Neuronal stem cell (in vitro differentiated cells): ENCODE data around the gene PIK3AP1.
"Not testable (repeated sequence)": the region's sequence is repeated elsewhere in the genome, so short reads cannot be mapped to it uniquely, and the experiment has no call there.

Experiments used
- DNase-seq: peaks from one replicate; pipeline ENCODE4 v3.0.0-alpha.2; 2013; ENCODE audit warnings: low spot score
- H2AFZ ChIP-seq: one replicate; pipeline ENCODE4 v1.6.1; 2013; ENCODE audit warnings: mild to moderate bottlenecking, low read length, inconsistent platforms
- H2AK5ac ChIP-seq: 2 replicates; pipeline ENCODE4 v1.6.1; 2013; ENCODE audit warnings: low read depth, mild to moderate bottlenecking, inconsistent platforms, low read length, moderate library complexity, mixed read lengths
- H2BK120ac ChIP-seq: 2 replicates; pipeline ENCODE4 v1.6.1; 2013; ENCODE audit warnings: low read depth, mild to moderate bottlenecking, inconsistent platforms, low read length, moderate library complexity, mixed read lengths
- H2BK12ac ChIP-seq: one replicate; pipeline ENCODE4 v1.6.1; 2013; ENCODE audit warnings: low read length, inconsistent platforms
- H2BK15ac ChIP-seq: 2 replicates; pipeline ENCODE4 v1.6.1; 2013; ENCODE audit warnings: mild to moderate bottlenecking, low read length, inconsistent platforms, mixed read lengths
- H2BK5ac ChIP-seq: one replicate; pipeline ENCODE4 v1.6.1; 2013; ENCODE audit warnings: inconsistent platforms, mild to moderate bottlenecking, low read length, moderate library complexity
- H3K14ac ChIP-seq: one replicate; pipeline ENCODE4 v1.6.1; 2013; ENCODE audit warnings: low read length, inconsistent platforms
- H3K18ac ChIP-seq: 2 replicates; pipeline ENCODE4 v1.6.1; 2013; ENCODE audit warnings: low read length, inconsistent platforms
- H3K23ac ChIP-seq: 2 replicates; pipeline ENCODE4 v1.6.1; 2013; ENCODE audit warnings: low read depth, mild to moderate bottlenecking, mixed read lengths, low read length, inconsistent platforms; ENCODE audit not compliant: poor library complexity
- H3K27ac ChIP-seq: replicated peaks from 3 replicates; pipeline ENCODE4 v1.5.1; 2013; ENCODE audit warnings: low read length, inconsistent platforms
- H3K27me3 ChIP-seq, 3 experiments: 2 replicates each; pipeline ENCODE4 v1.6.1; 2013; ENCODE audit warnings: low read length in 3 of 3, mild to moderate bottlenecking in 2 of 3, inconsistent platforms in 1 of 3, low read depth in 1 of 3, mixed read lengths in 1 of 3, moderate library complexity in 1 of 3; ENCODE audit not compliant: control insufficient read depth in 3 of 3, insufficient read depth in 3 of 3
- H3K36me3 ChIP-seq, 2 donors: replicated peaks in 1 of 2; 2 replicates each; pipeline ENCODE4 v1.6.1; 2013; ENCODE audit warnings: low read length in 2 of 2; ENCODE audit not compliant: control insufficient read depth in 2 of 2, insufficient read depth in 2 of 2
- H3K4ac ChIP-seq: 2 replicates; pipeline ENCODE4 v1.6.1; 2013; ENCODE audit warnings: inconsistent platforms, mild to moderate bottlenecking, low read length, moderate library complexity
- H3K4me1 ChIP-seq, 2 donors: 1 replicate in 1 of 2; 2 replicates in 1 of 2; pipeline ENCODE4 v1.6.1; 2013; ENCODE audit warnings: low read length in 2 of 2, low read depth in 1 of 2; ENCODE audit not compliant: control insufficient read depth in 2 of 2, insufficient read depth in 1 of 2
- H3K4me2 ChIP-seq: one replicate; pipeline ENCODE4 v1.6.1; 2013; ENCODE audit warnings: mild to moderate bottlenecking, low read length, inconsistent platforms; ENCODE audit not compliant: insufficient read depth, poor library complexity, severe bottlenecking
- H3K4me3 ChIP-seq, 2 donors: 2 replicates each; pipeline ENCODE4 v1.5.1; 2013; ENCODE audit warnings: low read length in 2 of 2, mild to moderate bottlenecking in 2 of 2, inconsistent platforms in 1 of 2, moderate library complexity in 1 of 2
- H3K79me1 ChIP-seq: one replicate; pipeline ENCODE4 v1.6.1; 2013; ENCODE audit warnings: low read depth, mild to moderate bottlenecking, inconsistent platforms, low read length, moderate library complexity
- H3K9ac ChIP-seq: one replicate; pipeline ENCODE4 v1.6.1; 2013; ENCODE audit warnings: mild to moderate bottlenecking, low read depth, low read length, inconsistent platforms; ENCODE audit not compliant: poor library complexity
- H3K9me3 ChIP-seq, 2 donors: replicated peaks in 1 of 2; 2 replicates each; pipeline versions ENCODE3 to v1.6.1; 2013; ENCODE audit warnings: low read length in 2 of 2, mild to moderate bottlenecking in 2 of 2, inconsistent platforms in 1 of 2, low read depth in 1 of 2, mixed read lengths in 1 of 2, moderate library complexity in 1 of 2; ENCODE audit not compliant: control insufficient read depth in 2 of 2, insufficient read depth in 1 of 2
- H4K8ac ChIP-seq: one replicate; pipeline ENCODE4 v1.6.1; 2013; ENCODE audit warnings: low read depth, mild to moderate bottlenecking, inconsistent platforms, low read length, moderate library complexity
- H4K91ac ChIP-seq: one replicate; pipeline ENCODE4 v1.6.1; 2013; ENCODE audit warnings: low read length, low read depth, mild to moderate bottlenecking, inconsistent platforms; ENCODE audit not compliant: poor library complexity
- WGBS, 2 donors: extraction: QIAGEN DNeasy Blood & Tissue Kit; methylation state at CpG; one replicate each; pipeline ENCODE4 v1.1.7; 2013; ENCODE audit warnings: missing lambda C conversion rate in 2 of 2, mixed read lengths in 1 of 2; ENCODE audit not compliant: insufficient read length in 2 of 2, insufficient replicate concordance in 1 of 2; ENCODE audit errors: extremely low coverage in 2 of 2; 5-methylcytosine and 5-hydroxymethylcytosine counted together

The PIK3AP1 gene

GRCh38 chr10:96683710-96684109, 36.6 kb downstream of the PIK3AP1 start:
- no peak overlapping the region for H2BK12ac ChIP-seq

GRCh38 chr10:96683065-96683464, 37.2 kb downstream of the PIK3AP1 start:
- Histone ChIP-seq H3K9ac (no peak overlapping the region), H3K9me3 (no peaks in the 10 kb centered on the region), H3K27me3 (peaks cover 0 to 3% (median 0%) of the 10 kb centered on the region in 3 experiments), H2AFZ (no peak overlapping the region), H3K79me1 (no peaks in the 10 kb centered on the region), H2AK5ac (no peak overlapping the region), H3K18ac (no peak overlapping the region), H3K27ac (no peak overlapping the region), H3K4ac (no peak overlapping the region), H4K91ac (no peak overlapping the region), H3K4me2 (no peak overlapping the region), H2BK5ac (no peak overlapping the region), H2BK12ac (no peak overlapping the region), H3K23ac (no peak overlapping the region), H3K14ac (no peak overlapping the region), H3K4me3 (no peak overlapping the region), H4K8ac (no peak overlapping the region), H2BK120ac (no peak overlapping the region), H3K4me1 (no peaks in the 10 kb centered on the region), H3K36me3 (no peaks in the 10 kb centered on the region), H2BK15ac (no peak overlapping the region)
- no peak for DNase-seq
- WGBS, 2 donors, result no CpG with 5 or more reads among the region's 2 CpGs

More at GRCh38 chr10:96683710-96684109, 36.6 kb downstream of the PIK3AP1 start:
- Histone ChIP-seq H3K79me1 (no peaks in the 10 kb centered on the region), H3K9ac (no peak overlapping the region), H2AFZ (no peak overlapping the region), H3K27me3 (peaks cover 0 to 3% (median 0%) of the 10 kb centered on the region in 3 experiments), H3K36me3 (no peaks in the 10 kb centered on the region), H2BK15ac (no peak overlapping the region), H2BK5ac (no peak overlapping the region), H3K18ac (no peak overlapping the region), H3K4me2 (no peak overlapping the region), H3K23ac (no peak overlapping the region), H3K4ac (no peak overlapping the region), H4K8ac (no peak overlapping the region), H3K27ac (no peak overlapping the region), H3K4me3 (no peak overlapping the region), H2AK5ac (no peak overlapping the region), H3K4me1 (no peaks in the 10 kb centered on the region), H3K14ac (no peak overlapping the region), H4K91ac (no peak overlapping the region), H3K9me3 (no peaks in the 10 kb centered on the region), H2BK120ac (no peak overlapping the region)
- no peak for DNase-seq
- WGBS, 2 donors, result no CpG with 5 or more reads among the region's 2 CpGs

DNA sequence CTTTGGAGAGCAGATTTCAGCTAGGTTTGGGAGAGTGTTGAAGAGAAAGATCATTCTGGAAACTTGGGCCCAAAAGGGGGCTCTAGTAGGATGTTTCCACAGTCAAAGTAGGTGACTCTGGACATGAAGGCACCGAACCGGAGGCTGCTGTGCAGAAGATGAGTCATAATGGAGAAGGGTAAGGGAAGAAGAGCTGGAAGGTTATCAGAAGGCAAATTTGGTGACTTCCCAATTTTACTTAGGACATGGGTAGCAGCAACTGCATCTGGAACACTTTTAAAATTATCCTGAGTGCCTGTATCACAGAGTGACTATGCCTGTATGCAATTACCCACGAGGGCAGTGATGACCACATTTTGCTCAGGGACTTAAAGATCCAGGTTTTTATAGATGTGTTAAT, 38.8 kb downstream of the PIK3AP1 start:
- Histone ChIP-seq H3K18ac (no peak overlapping the region), H4K91ac (no peak overlapping the region), H3K4me3 (no peak overlapping the region), H3K4me1 (no peaks in the 10 kb centered on the region), H3K23ac (no peak overlapping the region), H3K14ac (no peak overlapping the region), H3K27ac (no peak overlapping the region), H3K79me1 (no peaks in the 10 kb centered on the region), H3K27me3 (peaks cover 0 to 3% (median 0%) of the 10 kb centered on the region in 3 experiments), H2BK15ac (no peak overlapping the region), H4K8ac (no peak overlapping the region), H2BK120ac (no peak overlapping the region), H3K4me2 (no peak overlapping the region), H3K9me3 (no peaks in the 10 kb centered on the region), H3K4ac (no peak overlapping the region), H3K36me3 (no peaks in the 10 kb centered on the region), H2AFZ (no peak overlapping the region), H2BK12ac (no peak overlapping the region), H2AK5ac (no peak overlapping the region), H3K9ac (no peak overlapping the region), H2BK5ac (no peak overlapping the region)
- WGBS, 2 donors, result no CpG with 5 or more reads among the region's 3 CpGs
- DNase-seq, result no peak

DNA sequence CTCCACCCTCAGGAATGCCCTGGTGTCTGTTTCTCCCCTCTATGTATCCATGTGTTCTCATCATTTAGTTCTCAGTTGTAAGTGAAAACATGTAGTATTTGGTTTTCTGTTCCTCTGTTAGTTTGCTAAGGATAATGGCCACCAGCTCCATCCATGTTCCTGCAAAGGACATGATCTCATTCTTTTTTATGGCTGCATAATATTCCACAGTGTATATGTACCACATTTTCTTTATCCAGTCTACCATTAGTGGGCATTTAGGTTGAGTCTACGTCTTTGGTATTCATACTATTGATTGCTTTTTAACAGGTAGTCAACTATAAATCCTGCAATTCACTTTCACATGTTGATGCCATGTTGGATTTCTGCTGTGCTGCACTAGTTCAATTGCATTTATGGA, 39.9 kb downstream of the PIK3AP1 start:
- not testable (repeated sequence) for H3K4ac ChIP-seq, H4K8ac ChIP-seq, H4K91ac ChIP-seq, H2BK12ac ChIP-seq, H3K18ac ChIP-seq, H2AFZ ChIP-seq, DNase-seq, H3K9ac ChIP-seq, H3K27ac ChIP-seq, H2BK15ac ChIP-seq, H3K14ac ChIP-seq, H2BK120ac ChIP-seq, H3K9me3 ChIP-seq, H3K4me3 ChIP-seq, H3K23ac ChIP-seq, H3K4me2 ChIP-seq, H2AK5ac ChIP-seq, H2BK5ac ChIP-seq, H3K36me3 ChIP-seq, H3K4me1 ChIP-seq, H3K27me3 ChIP-seq, H3K79me1 ChIP-seq
- no CpG with 5 or more reads among the region's 1 CpG for WGBS, 2 donors
